GM18508 (cell line): ENCODE measurements around the gene ZNF888.
"Not testable (repeated sequence)": the region's sequence is repeated elsewhere in the genome, so short reads cannot be mapped to it uniquely, and the experiment has no call there.

Source experiments
- ATAC-seq: cut with Tn5 transposase; IDR thresholded peaks from one replicate; pipeline ENCODE4 v1.9.1; 2021; ENCODE audit warnings: moderate number of reproducible peaks; ENCODE audit not compliant: insufficient read depth, unreplicated experiment

Gene ZNF888

GRCh38 chr19:52891336-52891735, 31.9 kb downstream of the ZNF888 start:
- no peak for ATAC-seq

- no peak for ATAC-seq
These were observed 33.3 kb downstream of the ZNF888 start for GRCh38 chr19:52889931-52890330.

- no peak for ATAC-seq
These were observed 34.2 kb downstream of the ZNF888 start for GRCh38 chr19:52889076-52889475.

GRCh38 chr19:52880895-52881389, 42.3 kb downstream of the ZNF888 start:
- ATAC-seq, result no peak

- ATAC-seq, result not testable (repeated sequence)
These were observed 50.2 kb downstream of the ZNF888 start for GRCh38 chr19:52872996-52873395.

- no peak for ATAC-seq
These were observed 51.8 kb downstream of the ZNF888 start for GRCh38 chr19:52871466-52871865.

- not testable (repeated sequence) for ATAC-seq
These were observed 55.2 kb downstream of the ZNF888 start for GRCh38 chr19:52868031-52868430.

GRCh38 chr19:52857378-52858191, 65.6 kb downstream of the ZNF888 start, which contains the start of gene ZNF468:
Gene ZNF468 (minus strand): TSS chr19:52857619. CDS start chr19:52854272, 3,347 bp downstream.
- ATAC-seq, result peak; percentile 85

GRCh38 chr19:52856540-52857377, 66.5 kb downstream of the ZNF888 start:
- not testable (repeated sequence) for ATAC-seq
